ENCODE measurements around the gene EIF2AK2.

Gene EIF2AK2

DNA sequence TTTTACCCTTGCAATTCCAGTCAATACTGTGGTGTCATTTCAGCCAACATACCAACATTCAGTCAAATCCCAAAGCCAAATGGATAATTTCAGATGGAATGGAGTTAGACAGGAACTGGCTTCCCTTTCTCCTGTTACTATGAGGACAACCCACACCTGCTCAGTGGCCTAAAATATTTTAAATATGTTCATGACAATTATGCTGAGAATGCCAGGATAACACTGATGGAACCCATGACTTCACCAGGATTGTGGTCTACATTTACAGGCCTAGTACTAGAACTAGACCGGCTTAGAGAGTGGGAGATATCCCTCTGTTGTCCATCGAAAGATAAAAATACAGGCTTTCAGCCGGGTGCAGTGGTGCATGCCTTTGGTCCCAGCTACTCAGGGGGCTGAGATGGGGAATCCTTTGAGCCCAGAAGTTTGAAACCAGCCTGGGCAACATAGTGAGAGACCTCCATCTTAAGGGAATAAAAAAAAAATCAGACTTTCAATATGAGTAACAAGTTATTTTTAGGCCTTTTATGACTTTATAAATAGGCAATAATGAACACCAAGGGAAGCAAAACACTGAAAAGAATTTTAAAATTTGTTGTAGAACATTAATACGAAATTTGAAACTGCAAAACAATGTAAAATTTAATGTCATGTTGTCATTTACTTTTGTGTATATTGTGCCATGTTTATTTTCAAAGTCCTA, 58.2 kb downstream of the EIF2AK2 start:
- DNase-seq = no peak

DNA sequence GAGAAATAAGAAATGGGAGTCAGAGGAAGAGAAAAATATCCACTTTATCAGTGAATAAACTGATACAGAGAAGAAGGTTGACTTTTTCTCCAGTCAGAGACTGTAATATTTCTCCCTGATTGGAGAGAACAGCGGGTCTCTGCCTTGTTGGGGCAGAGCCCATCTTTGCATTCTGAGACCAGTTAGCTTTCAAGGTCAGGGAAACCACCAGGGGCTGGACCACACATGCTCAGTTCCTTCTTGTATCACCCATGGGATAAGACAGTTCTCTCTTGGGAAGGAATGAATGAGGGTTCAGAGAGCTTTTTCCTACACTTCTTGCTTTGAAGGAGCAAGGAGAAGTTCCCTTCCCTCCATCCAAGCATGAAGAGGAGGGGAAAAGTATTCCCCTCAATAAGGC, 60.2 kb downstream of the EIF2AK2 start:
- no peak for DNase-seq

DNA sequence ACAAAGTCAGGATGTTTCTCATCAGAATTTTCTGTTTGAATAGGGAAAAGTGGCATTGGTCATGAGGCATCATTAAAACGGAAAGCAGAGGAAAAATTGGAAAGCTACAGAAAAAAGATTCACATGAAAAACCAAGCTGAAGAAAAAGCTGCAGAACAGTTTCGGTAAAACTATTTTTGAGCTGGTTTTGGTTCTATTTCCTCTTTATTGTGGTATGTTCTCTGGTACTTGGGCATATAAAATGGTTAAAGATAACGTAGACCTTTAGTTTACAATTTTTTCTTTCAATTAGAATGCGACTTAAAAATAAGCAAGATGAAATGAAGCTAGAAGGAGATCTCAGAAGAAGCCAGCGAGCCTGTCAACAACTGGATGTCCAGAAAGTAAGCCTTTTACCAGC, 64.9 kb downstream of the EIF2AK2 start:
- no peak for DNase-seq

DNA sequence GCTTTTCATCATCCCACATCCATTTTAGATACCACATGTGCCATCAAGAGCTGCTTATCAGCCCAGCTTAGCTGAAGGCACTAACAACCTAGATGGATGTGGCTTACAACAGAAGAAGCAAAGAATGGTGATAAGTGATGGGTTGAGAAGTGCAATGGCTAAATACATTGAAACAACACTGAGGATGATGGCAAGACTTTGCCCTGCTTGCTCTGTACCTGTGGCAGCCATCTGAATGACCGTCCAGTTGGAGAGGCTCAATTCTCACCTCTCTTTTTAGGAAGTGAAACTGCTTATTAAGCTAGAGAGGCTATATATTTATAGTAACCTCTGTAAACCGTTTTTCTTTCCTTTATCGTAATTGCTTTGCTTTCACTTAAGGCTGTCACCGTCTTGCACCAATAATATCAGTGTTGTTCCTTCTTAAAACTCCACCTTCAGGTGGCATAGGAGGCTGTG, 66.7 kb downstream of the EIF2AK2 start:
- no peak for DNase-seq

DNA sequence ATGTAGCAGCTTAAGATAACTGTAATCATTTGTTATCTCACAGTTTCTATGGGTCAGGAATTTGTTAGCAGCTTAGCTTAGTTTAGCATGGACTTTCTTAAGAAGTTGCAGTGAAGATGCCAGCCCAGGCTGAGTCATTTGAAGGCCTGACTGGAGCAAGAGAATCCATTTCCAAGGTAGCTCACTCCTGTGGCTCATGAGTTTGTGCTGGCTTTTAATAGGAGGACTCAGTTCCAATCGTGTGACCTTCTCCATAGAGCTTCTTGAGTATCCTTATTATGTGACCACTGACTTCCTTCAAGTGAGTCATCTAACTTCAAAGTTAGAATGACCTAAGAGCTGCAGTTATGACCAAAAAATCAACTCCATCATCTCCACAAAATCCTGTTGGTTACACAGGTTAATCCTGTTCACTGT, 71.0 kb downstream of the EIF2AK2 start:
- DNase-seq = no peak

DNA sequence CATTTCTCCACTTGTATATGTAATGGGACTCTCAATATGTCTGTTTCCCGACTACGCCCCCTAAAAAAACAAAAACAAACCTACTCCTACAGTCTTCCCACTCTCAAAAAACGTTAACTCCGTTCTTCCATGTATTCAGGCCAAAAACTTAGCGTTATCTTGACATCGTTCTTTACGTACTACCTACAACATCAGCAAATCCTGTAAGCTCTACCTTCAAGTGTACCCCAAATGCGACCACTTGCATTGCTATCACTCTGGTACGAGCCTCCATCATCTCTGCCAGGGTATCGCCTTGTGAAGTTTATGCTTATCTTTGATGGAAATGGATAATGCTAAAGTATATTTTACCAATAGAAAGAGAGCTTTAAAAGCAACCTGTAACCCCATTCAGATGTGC, 72.0 kb downstream of the EIF2AK2 start:
- no peak for DNase-seq

DNA sequence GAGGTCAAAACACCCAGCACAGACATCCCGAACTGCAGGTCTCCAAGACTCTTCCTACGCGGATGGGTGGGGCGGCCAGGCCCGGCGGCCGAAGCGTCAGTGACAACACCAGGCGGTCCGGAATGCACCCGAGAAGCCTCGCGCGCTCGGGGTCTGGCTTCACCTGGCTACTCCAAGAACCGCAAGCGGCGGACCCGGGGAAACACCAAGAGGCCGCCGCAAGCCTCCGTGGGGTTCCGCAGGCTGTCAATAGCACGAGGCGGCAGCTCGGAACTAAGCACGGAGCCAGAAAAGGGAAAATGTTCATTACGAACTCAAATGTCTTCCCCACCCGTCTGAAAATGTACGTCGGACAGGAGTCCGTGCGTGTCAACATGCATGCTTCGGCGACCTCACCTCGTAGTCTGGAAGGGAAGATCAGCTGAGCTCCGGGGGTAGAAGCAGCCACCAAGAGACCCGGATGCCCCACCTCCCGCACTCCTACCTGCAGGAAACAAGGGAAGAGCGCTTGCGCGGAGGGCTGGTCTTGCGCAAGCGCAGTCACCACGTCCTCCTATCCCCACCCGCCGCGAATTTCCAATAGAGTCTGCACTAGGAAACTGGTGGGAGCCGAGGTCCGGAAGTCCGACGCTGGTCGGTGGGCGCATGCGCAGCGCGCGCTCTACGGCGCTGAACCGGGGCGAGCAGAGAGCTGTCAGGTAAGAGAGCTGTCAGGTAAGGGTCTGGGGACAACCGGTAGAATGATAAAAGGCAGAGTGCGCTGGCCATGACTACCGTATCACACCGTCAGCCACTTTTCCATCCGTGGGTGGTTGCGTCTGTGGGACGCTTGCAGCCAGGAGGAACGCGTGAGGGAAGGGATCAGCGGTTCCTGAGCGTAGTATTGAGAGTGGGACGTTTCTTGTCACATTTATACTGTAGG, 72.6 kb downstream of the EIF2AK2 start, which contains the start of the genes GPATCH11 and HEATR5B:
Gene GPATCH11, plus strand, starts transcription at position 646 of the 922 bp plus-strand sequence. CDS start 3,864 bp downstream, outside the sequence.
Gene HEATR5B, minus strand, starts transcription at position 500 of the 922 bp plus-strand sequence. CDS start 958 bp downstream, outside the sequence.
- DNase-seq = peak; percentile 89

DNA sequence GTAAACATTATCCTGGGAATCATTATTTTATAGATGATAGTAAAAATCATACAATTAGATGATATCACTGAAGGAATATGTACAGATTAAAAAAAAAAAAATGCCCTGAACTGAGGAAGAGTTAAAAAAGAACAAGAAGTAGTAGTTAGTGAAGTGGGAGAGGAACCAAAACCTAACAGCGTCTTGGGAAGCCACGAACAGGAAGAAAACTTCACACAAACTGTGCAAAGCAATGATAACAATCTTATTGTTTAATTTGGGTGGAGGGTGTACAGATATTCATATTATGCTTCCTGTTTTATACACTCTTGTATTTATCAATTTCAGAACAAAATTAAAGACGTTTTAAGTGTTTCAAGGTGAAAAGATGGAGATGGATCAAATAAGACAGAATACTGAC, 76.1 kb downstream of the EIF2AK2 start:
- no peak for DNase-seq

DNA sequence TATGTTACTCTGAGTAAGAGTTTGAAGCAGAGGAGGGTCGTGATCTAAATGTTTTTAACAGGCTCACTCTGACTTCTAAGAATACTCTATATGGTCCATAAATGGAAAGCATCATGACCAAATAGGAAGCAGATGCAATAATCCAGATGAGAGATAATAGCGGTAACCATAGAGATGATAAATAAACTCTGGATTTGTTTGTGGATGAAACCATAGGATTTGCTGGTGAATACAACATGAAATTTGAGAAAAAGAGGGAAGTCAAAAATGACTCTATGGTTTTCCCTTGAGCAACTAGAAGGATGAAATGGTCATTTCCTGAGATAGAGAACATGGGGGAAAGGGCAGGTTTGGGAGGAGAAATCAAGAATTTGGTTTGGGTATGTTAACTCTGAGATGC, 76.5 kb downstream of the EIF2AK2 start:
- no peak for DNase-seq

DNA sequence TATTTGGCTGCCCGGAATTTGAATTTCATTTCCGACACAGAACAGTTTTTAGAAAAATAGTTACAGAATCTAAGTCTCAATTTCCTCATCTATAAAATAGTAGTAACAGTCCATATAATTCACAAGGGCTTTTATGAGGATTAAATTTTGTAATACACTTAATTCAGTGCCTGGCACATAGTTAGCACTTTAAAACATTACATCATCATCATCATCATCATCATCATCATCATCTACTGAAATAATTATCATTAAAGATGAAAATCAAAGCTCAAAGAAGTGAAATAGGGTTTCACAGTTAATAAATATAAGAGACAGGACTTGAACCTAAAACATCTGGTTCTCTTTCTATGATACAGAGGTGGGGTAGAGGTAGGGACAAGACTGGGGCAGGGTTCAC, 85.8 kb downstream of the EIF2AK2 start:
- no peak for DNase-seq

DNA sequence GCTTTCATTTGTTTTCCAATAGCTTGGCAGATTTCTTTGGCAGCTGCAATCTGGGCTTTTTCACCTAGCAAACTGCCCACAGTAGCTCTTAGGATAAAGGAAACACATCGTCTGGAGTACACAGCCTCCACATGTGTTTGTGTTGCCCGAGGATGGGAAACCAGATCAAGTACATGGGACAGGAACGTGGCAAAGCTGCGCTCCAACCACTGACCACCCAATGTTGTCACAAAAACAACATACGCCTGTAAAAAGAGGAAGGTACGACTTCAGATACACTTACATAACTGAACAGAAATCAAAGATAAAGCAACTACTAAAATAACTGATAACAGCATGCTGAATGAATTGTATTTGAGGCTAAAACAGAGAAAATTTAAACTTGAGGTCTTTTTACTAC, 88.1 kb downstream of the EIF2AK2 start:
- no peak for DNase-seq

DNA sequence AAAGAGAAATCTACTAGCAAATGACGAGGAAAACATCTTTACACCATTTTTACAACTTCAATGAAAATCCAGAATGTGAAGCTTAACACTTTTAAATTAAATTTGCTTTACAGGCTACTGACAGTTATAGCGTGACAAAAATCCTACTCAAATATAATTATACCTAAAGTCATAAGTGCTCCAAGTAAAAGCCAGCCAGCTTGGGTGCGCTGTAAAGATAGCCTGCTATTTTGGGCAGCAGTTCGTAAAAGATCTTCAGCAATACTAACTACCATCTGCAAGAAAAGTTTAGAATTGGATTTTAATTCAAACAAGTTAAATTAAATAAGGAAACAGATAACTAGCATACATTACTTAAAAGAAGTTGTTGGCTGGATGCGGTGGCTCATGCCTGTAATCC, 95.0 kb downstream of the EIF2AK2 start:
- no peak for DNase-seq

DNA sequence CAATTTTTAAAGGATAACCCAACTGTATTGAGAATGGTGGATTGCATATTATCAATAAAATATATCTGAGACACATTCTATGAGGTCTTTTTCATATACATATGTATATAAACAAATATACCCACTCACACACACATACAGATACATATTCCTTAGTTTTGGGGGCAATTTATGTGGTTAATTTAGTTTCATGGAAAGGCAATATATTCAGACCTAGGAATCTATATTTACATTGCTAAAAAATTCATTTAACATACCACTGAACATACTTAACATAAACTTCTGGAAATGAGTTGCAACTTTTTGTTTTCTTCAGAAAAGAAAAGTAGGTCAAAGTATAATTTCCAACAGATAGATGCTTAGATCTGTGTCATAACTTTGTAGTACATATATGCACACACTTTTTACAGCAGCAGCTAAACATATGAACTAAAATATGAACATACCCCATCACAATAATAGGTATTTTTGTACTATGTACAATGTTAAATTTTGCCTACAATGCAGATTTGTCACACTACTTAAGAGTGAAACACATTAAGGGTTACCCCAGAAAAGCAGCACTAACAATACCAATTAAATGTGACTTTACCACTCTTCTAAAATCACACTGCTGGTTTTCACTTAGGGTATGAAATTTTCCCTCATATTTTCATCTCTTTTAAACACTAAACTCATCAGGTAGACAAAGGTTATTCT, 95.6 kb downstream of the EIF2AK2 start:
- no peak for DNase-seq

DNA sequence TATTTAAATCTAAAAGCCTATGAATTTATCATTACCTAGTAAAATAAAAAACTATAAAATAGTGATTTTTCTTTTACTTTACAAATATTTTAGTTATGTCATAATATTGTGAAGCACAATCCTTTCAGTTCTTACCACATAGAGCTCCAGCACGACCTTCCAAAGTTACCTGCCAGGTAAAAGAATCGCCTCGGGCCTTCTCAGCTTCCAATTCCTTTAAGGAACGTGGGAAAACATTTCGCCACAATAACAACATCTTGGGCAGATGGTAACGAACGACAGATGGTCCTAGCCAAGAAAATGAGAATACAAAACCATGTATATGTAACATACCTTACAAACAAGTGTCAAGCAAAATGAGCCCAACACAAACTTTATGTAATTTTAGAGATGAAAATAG, 96.3 kb downstream of the EIF2AK2 start:
- DNase-seq = no peak

DNA sequence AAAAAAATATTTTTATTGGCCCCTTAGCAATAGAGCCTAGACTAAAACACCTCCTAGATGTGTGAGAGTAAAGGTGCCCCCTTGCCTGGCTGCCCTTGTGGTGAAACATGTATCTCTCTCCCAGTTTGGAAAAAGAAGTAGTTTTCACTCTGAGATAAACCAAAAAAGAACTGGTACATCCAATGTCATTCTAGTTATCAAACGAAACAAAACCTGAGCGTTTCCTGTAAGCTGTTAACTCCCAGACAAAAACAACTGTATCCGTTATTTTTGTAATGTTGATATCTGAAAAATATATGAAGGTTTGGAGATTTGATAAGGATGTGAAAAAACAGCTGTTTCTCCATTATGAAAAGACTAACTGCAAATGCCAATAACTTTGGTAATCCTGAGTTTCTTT, 96.9 kb downstream of the EIF2AK2 start:
- DNase-seq = no peak

DNA sequence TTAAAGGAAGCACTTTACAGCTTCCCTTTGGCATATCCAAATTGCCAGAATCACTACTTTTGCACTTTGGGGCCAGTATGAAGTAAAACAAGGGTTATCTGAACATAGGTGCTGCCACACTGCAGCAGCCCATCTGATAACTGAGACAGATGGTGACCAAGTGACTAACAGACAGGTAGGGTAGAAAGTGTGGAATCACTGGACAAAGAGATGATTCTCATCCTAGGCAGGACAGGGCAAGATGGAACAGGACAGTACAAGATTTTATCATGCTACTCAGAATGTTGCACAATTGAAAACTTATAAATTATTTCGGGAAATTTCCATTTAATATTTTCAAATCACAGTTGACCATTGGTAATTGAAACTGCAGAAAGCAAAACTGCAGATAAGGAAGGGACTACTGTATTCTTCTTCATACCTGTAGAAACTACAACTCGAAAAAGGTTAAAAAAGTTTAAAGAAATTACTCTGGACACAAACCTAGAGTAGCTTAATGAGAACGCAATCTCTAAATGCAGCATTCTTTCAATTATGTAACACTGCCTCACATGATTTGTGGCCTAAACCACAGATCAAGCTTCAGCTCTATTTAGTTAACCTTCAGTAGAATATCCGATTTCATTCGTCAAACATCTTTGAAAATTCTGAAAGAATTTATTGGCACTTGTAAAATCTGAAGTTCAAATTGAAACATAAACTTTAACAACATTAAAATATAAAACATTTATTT, 104.0 kb downstream of the EIF2AK2 start:
- DNase-seq = no peak

Measured in activated CD4-positive, alpha-beta T cell treated with anti-CD3 and anti-CD28 coated beads, Interleukin-2, amount 50 U/mL, for 1 hour (primary cell).